ENCODE measurements around the gene DHRS7C.
"Not testable (repeated sequence)": the region's sequence is repeated elsewhere in the genome, so short reads cannot be mapped to it uniquely, and the experiment has no call there.

Gene DHRS7C

GRCh38 chr17:9810100-9810949, 18.9 kb upstream of the DHRS7C start:
- no peak for DNase-seq (ENCODE audit: low read depth in 2 of 2)

GRCh38 chr17:9809409-9809808, 18.0 kb upstream of the DHRS7C start:
- DNase-seq (ENCODE audit: low read depth in 2 of 2), result no peak

- no peak for DNase-seq (ENCODE audit: low read depth in 2 of 2)
Measured at GRCh38 chr17:9806699-9807098, 15.3 kb upstream of the DHRS7C start.

GRCh38 chr17:9805769-9806168, 14.4 kb upstream of the DHRS7C start:
- no peak for DNase-seq (ENCODE audit: low read depth in 2 of 2)

GRCh38 chr17:9802697-9803096, 11.3 kb upstream of the DHRS7C start:
- DNase-seq (ENCODE audit: low read depth in 2 of 2), result no peak

- DNase-seq (ENCODE audit: low read depth in 2 of 2), result no peak
Measured at GRCh38 chr17:9802294-9802693, 10.9 kb upstream of the DHRS7C start.

- DNase-seq (ENCODE audit: low read depth in 2 of 2), result no peak
Measured at GRCh38 chr17:9801505-9801904, 10.1 kb upstream of the DHRS7C start.

- no peak for DNase-seq (ENCODE audit: low read depth in 2 of 2)
Measured at GRCh38 chr17:9798724-9799123, 7.3 kb upstream of the DHRS7C start.

- DNase-seq (ENCODE audit: low read depth in 2 of 2), result no peak
Measured at GRCh38 chr17:9798008-9798407, 6.6 kb upstream of the DHRS7C start.

- no peak for DNase-seq (ENCODE audit: low read depth in 2 of 2)
Measured at GRCh38 chr17:9792181-9792840, 919 bp upstream of the DHRS7C start.

GRCh38 chr17:9790316-9790715, 1.1 kb downstream of the DHRS7C start:
- no peak for DNase-seq (ENCODE audit: low read depth in 2 of 2)

- no peak for DNase-seq (ENCODE audit: low read depth in 2 of 2)
Measured at GRCh38 chr17:9788601-9789000, 2.8 kb downstream of the DHRS7C start.

GRCh38 chr17:9784544-9784943, 6.8 kb downstream of the DHRS7C start:
- no peak for DNase-seq (ENCODE audit: low read depth in 2 of 2)

GRCh38 chr17:9783465-9783864, 7.9 kb downstream of the DHRS7C start:
- DNase-seq (ENCODE audit: low read depth in 2 of 2), result not testable (repeated sequence)

GRCh38 chr17:9783050-9783449, 8.3 kb downstream of the DHRS7C start:
- no peak for DNase-seq (ENCODE audit: low read depth in 2 of 2)

- DNase-seq (ENCODE audit: low read depth in 2 of 2), result no peak
Measured at GRCh38 chr17:9780552-9780951, 10.8 kb downstream of the DHRS7C start.

- DNase-seq (ENCODE audit: low read depth in 2 of 2), result no peak
Measured at GRCh38 chr17:9776911-9777310, 14.5 kb downstream of the DHRS7C start.

- DNase-seq (ENCODE audit: low read depth in 2 of 2), result no peak
Measured at GRCh38 chr17:9772658-9773057, 18.7 kb downstream of the DHRS7C start.

GRCh38 chr17:9771465-9771864, 19.9 kb downstream of the DHRS7C start:
- no peak for DNase-seq (ENCODE audit: low read depth in 2 of 2)

GRCh38 chr17:9769036-9769695, 22.2 kb downstream of the DHRS7C start:
- no peak for DNase-seq (ENCODE audit: low read depth in 2 of 2)

- no peak for DNase-seq (ENCODE audit: low read depth in 2 of 2)
Measured at GRCh38 chr17:9768381-9768934, 22.9 kb downstream of the DHRS7C start.

- DNase-seq (ENCODE audit: low read depth in 2 of 2), result no peak
Measured at GRCh38 chr17:9767432-9767991, 23.9 kb downstream of the DHRS7C start.
